Right lobe of liver (tissue), 6 donors: Measurements from ENCODE around the gene TBX1. TPM values are rescaled to one million over a fixed set of nuclear protein-coding genes. Genes with fewer than 3 reads are reported as not detected.
A peak's percentile ranks its signal among the peaks of the same experiment; 100 is the strongest.
"Not testable (repeated sequence)": the region's sequence is repeated elsewhere in the genome, so short reads cannot be mapped to it uniquely, and the experiment has no call there.

Experiments used
- ATAC-seq, 4 donors: fragments of 200-7000 bp; cut with Tn5 transposase; one replicate each; pipeline ENCODE4 v1.9.1; 2020; ENCODE audit warnings: mild to moderate bottlenecking in 4 of 4, moderate library complexity in 4 of 4
- DNase-seq, 3 donors: peaks; one replicate each; pipeline ENCODE4 v3.0.0-alpha.2; 2020
- H3K27ac ChIP-seq, 3 donors: fragments of 200-600 bp; one replicate each; pipeline ENCODE4 v1.8.0; 2022
- H3K27me3 ChIP-seq, 2 donors: fragments of 200-600 bp; one replicate each; pipeline ENCODE4 v1.8.0; 2022
- H3K36me3 ChIP-seq, 4 donors: fragments of 200-600 bp; sonication (generic) in 1 of 4; one replicate each; pipeline versions ENCODE4 v1.5.1 to v1.8.0; 2017 to 2022; ENCODE audit warnings: control low read depth in 1 of 4
- H3K4me1 ChIP-seq, 4 donors: fragments of 200-600 bp; sonication (generic) in 1 of 4; one replicate each; pipeline versions ENCODE4 v1.5.1 to v1.8.0; 2017 to 2022; ENCODE audit warnings: control low read depth in 1 of 4
- H3K4me3 ChIP-seq, 3 donors: fragments of 200-600 bp; one replicate each; pipeline ENCODE4 v1.8.0; 2022
- H3K9me3 ChIP-seq, 4 donors: fragments of 200-600 bp; sonication (generic) in 1 of 4; one replicate each; pipeline versions ENCODE4 v1.5.1 to v1.8.0; 2017 to 2022; ENCODE audit warnings: control low read depth in 1 of 4
- POLR2A ChIP-seq: fragments of 450-650 bp; IDR thresholded peaks from one replicate; pipeline ENCODE4 v1.6.1; 2017; ENCODE audit warnings: antibody characterized with exemption, mild to moderate bottlenecking
- WGBS: methylation state at CpG from one replicate; pipeline ENCODE4 v1.1.6; 2018; ENCODE audit warnings: low coverage, low lambda C conversion rate; ENCODE audit not compliant: insufficient coverage; ENCODE audit errors: missing lambda C conversion rate; 5-methylcytosine and 5-hydroxymethylcytosine counted together
- intact Hi-C, 2 donors: fragments of 100-400 bp; cut with DNase I; formaldehyde crosslinking; loops; one replicate each; pipeline versions ENCODE4 v1.11.2 to v1.14.1; 2022
- total RNA-seq, 6 experiments: library from RNA; depleted of rRNA in 2 of 6; stranded (reverse); fragments of >200 nt in 2 of 6; fragmentation: NEBNext Ultra II Directional in 3 of 6; extraction: Animal tissue kit (Norgen Biotek cat#: 25700) in 3 of 6; gene quantifications; one replicate each; pipeline versions ENCODE4 v1.1.0 to v1.2.4, GENCODE V29; 2016 to 2023
- TF ChIP-seq, protein P1 (sequence below), 4 donors: fragments of 200-600 bp in 3 of 4; fragments of 450-650 bp in 1 of 4; IDR thresholded peaks; one replicate each; pipeline versions ENCODE4 v1.5.1 to v1.8.0; 2016 to 2022; ENCODE audit warnings: antibody characterized with exemption in 4 of 4, mild to moderate bottlenecking in 2 of 4
- donor health status: DM: no; HTN: yes; CAD: no.
- donor health status: DM: no; HTN: no; CAD: no.
- donor health status: DM: no; HTN: no; CAD: no.
- donor health status: DM: no; HTN: yes; CAD: no.
- donor health status: DM: no; HTN: yes; CAD: no.

The TBX1 gene
- total RNA-seq, 6 experiments from 2014 or later = 0.24 to 0.37 (median 0.30) TPM; not detected in 2

DNA sequence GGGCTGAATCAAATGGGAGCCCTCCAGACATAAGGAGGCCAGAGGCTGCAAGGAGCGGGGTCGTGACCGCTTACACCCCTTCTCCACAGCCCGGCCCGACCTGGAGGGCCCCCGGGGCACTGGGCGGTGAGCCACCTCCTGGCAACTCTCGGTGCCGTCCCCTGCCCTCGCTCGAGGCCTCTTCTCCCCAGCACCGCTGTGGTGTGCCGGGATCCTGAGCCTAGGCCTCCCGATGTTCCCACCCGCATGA, 37.7 kb upstream of the TBX1 start:
- no peaks in the 10 kb centered on the region for H3K36me3 ChIP-seq
- H3K27ac ChIP-seq = no peak overlapping the region
- DNase-seq (no peak), ATAC-seq (no peak)
- WGBS = 16% methylated on average over 8 of the region's 15 CpGs
- intact Hi-C loops = no loop called here
- TF ChIP-seq POLR2A = no peak
- TF ChIP-seq, protein P1, sequence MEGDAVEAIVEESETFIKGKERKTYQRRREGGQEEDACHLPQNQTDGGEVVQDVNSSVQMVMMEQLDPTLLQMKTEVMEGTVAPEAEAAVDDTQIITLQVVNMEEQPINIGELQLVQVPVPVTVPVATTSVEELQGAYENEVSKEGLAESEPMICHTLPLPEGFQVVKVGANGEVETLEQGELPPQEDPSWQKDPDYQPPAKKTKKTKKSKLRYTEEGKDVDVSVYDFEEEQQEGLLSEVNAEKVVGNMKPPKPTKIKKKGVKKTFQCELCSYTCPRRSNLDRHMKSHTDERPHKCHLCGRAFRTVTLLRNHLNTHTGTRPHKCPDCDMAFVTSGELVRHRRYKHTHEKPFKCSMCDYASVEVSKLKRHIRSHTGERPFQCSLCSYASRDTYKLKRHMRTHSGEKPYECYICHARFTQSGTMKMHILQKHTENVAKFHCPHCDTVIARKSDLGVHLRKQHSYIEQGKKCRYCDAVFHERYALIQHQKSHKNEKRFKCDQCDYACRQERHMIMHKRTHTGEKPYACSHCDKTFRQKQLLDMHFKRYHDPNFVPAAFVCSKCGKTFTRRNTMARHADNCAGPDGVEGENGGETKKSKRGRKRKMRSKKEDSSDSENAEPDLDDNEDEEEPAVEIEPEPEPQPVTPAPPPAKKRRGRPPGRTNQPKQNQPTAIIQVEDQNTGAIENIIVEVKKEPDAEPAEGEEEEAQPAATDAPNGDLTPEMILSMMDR (IDR thresholded peaks at IDR 0.05) = no peak
- peaks cover 0 to 22% of the 10 kb centered on the region in 2 donors for H3K27me3 ChIP-seq
- peaks cover 0 to 22% (median 0%) of the 10 kb centered on the region in 4 donors for H3K4me1 ChIP-seq
- H3K9me3 ChIP-seq = no peaks in the 10 kb centered on the region
- H3K4me3 ChIP-seq = no peak overlapping the region

DNA sequence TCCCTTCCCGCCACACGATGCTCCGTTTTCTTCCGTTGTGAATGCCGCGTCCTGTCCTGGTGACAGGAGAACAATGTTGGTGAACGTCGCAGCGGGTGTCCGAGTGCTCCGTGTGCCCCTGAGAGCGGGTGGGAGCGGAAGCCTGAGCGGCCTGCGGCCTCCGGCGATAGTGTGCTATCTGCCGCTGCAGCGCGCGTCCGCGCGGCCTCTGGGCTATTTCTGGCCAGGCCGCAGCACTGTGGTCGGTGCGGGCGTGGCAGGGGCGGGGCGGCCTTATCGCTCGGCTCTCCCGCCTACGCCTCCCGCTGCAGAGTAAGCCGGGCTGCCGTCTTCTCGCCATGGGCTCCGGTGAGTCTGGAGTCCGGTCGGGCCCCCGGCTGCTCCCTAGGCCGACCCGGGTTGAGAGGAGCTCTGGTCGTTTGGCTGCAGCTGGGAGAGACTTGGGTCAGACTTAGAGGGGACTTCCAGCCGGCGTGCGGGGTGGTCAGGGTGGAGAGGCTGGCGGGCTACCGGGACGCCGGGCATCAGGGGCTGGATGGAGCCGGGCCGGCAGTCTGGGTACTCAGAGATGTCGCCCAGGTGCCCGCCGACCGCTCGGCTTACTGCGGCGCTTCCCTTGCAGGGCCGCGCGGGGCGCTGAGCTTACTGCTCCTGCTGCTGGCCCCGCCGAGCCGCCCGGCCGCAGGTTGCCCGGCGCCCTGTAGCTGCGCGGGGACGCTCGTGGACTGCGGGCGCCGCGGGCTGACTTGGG, 37.2 kb upstream of the TBX1 start, which contains the start of gene GP1BB:
GP1BB (plus strand) TSS at position 308 of the 751 bp plus-strand sequence; CDS start at position 339, 31 bp downstream.
- H3K36me3 ChIP-seq = no peaks in the 10 kb centered on the region
- peak in 1 of 3 donors; percentile 61 for DNase-seq
- H3K27me3 ChIP-seq = peaks cover 0 to 22% of the 10 kb centered on the region in 2 donors
- peaks cover 0 to 20% (median 0%) of the 10 kb centered on the region in 4 donors for H3K4me1 ChIP-seq
- TF ChIP-seq POLR2A = no peak
- TF ChIP-seq, protein P1 (IDR thresholded peaks at IDR 0.05) = peak in 1 of 4 donors; percentile 16
- peak; percentile 73 to 87 (median 77) for ATAC-seq
- intact Hi-C loops = no loop called here
- WGBS = 9% methylated on average over 13 of the region's 80 CpGs
- H3K4me3 ChIP-seq = peak within 1 kb of the TSS in 1 of 3 donors; percentile 21
- H3K27ac ChIP-seq = no peak within 1 kb of the TSS
- H3K9me3 ChIP-seq = no peaks in the 10 kb centered on the region

DNA sequence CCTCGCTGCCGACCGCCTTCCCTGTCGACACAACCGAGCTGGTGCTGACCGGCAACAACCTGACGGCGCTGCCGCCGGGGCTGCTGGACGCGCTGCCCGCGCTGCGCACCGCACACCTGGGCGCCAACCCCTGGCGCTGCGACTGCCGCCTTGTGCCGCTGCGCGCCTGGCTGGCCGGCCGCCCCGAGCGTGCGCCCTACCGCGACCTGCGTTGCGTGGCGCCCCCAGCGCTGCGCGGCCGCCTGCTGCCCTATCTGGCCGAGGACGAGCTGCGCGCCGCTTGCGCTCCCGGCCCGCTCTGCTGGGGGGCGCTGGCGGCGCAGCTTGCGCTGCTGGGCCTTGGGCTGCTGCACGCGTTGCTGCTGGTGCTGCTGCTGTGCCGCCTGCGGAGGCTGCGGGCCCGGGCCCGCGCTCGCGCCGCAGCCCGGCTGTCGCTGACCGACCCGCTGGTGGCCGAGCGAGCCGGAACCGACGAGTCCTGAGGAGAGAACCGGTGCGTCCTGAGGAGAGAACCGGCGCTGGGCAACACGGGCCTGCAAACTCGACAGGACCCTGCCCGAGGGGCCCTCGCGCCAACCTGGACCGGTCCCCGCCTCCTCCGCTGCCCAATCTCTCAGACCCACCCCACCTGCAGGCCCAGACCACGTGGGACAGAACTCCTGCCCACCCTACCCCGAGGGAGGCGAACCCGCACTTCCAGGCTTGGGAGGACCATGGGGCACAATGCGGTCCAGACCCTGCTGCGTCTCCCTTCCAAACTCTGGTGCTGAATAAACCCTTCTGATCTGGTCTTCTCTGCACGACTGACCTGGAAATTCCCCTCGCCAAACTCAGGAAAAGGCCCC, 36.4 kb upstream of the TBX1 start:
- Histone ChIP-seq H3K27ac (no peak overlapping the region), H3K9me3 (no peaks in the 10 kb centered on the region), H3K4me1 (peaks cover 0 to 15% (median 0%) of the 10 kb centered on the region in 4 donors), H3K27me3 (peaks cover 0 to 22% of the 10 kb centered on the region in 2 donors), H3K4me3 (peak overlapping the region in 1 of 3 donors; percentile 21), H3K36me3 (no peaks in the 10 kb centered on the region)
- peak in 1 of 4 donors; percentile 27 for ATAC-seq
- TF ChIP-seq, protein P1 (IDR thresholded peaks at IDR 0.05) = no peak
- no peak for TF ChIP-seq POLR2A
- 8% methylated on average over 2 of the region's 89 CpGs for WGBS
- intact Hi-C loops = no loop called here
- DNase-seq = no peak

DNA sequence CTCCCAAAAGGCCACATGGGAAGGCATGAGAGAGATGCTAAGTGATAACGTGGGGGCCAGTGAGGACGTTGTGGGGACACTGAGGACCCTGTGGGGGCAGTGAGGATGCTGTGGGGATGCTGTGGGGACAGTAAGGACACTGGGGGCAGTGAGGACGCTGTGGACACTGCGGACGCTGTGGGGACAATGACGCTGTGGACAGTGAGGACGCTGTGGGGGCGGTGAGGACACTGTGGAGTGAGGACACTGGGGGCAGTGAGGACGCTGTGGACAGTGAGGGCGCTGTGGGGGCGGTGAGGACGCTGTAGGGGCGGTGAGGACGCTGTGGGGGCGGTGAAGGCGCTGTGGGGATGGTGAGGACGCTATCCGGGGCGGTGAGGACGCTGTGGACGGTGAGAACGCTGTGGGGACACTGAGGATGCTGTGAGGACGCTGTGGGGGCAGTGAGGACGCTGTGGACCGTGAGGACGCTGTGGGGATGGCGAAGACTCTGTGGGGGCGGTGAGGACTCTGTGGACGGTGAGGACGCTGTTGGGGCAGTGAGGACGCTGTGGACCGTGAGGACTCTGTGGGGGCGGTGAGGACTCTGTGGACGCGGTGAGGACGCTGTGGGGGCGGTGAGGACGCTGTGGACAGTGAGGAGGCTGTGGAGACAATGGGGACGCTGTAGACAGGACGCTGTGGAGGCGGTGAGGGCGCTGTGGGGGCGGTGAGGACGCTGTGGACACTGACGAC, 35.5 kb upstream of the TBX1 start:
- WGBS = 66% methylated on average over 45 of the region's 45 CpGs
- Histone ChIP-seq H3K4me1 (peaks cover 0 to 15% (median 0%) of the 10 kb centered on the region in 4 donors), H3K27ac (no peak overlapping the region), H3K36me3 (no peaks in the 10 kb centered on the region), H3K27me3 (peaks cover 0 to 22% of the 10 kb centered on the region in 2 donors), H3K4me3 (no peak overlapping the region), H3K9me3 (no peaks in the 10 kb centered on the region)
- DNase-seq (no peak), ATAC-seq (no peak)
- intact Hi-C loops = no loop called here
- TF ChIP-seq, protein P1 (IDR thresholded peaks at IDR 0.05) = no peak
- no peak for TF ChIP-seq POLR2A

DNA sequence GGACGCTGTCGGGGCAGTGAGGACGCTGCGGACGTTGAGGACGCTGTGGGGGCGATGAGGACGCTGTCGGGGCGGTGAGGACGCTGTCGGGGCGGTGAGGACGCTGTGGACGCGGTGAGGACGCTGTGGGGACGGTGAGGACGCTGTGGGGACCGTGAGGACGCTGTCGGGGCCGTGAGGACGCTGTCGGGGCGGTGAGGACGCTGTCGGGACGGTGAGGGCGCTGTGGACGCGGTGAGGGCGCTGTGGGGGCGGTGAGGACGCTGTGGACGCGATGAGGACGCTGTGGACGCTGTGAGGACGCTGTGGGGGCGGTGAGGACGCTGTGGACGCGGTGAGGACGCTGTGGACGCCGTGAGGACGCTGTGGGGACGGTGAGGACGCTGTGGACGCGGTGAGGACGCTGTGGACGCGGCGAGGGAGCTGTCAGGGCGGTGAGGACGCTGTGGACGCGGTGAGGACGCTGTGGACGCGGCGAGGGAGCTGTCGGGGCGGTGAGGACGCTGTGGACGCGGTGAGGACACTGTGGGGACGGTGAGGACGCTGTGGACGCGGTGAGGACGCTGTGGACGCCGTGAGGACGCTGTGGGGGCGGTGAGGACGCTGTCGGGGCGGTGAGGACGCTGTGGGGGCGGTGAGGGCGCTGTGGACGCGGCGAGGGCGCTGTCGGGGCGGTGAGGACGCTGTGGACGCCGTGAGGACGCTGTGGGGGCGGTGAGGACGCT, 34.4 kb upstream of the TBX1 start:
- ATAC-seq, intact Hi-C loops, H3K4me3 ChIP-seq, H3K27ac ChIP-seq, H3K9me3 ChIP-seq, DNase-seq, H3K36me3 ChIP-seq: not testable (repeated sequence)
- H3K4me1 ChIP-seq = peaks cover 0 to 22% (median 0%) of the 10 kb centered on the region in 4 donors
- 80% methylated on average over 79 of the region's 96 CpGs for WGBS
- peaks cover 0 to 22% of the 10 kb centered on the region in 2 donors for H3K27me3 ChIP-seq
